ENCODE measurements around the gene UQCRFS1.

DNA sequence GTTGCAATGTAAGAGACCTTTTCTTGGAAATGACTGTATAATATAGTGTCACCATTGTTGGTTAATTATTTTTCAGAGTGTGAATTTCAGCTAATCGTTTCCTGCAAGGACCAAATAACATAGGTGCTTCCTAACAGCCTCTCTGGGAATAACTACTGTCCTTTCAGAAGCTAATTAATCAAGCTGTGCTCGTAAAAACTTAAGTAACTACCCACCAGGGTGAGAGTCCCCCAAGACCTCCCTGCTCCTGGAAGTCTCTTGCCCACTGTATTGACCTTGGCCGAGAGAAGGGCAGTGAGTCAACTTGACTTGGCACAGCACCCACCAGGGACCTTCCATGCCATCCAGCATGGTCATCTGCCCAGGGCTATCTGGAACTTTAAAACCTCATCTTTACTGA, 50.3 kb downstream of the UQCRFS1 start:
- TF ChIP-seq YY1 (IDR thresholded peaks at IDR 0.05; ENCODE audit: insufficient read depth, insufficient read length) (no peak), ZNF274 (IDR thresholded peaks at IDR 0.05; ENCODE audit: low read depth, low read length) (no peak), SUZ12 (IDR thresholded peaks at IDR 0.05; ENCODE audit: extremely low read depth, insufficient read depth, insufficient read length) (no peak)

Data from NT2/D1 (cell line).